Neural cell (in vitro differentiated cells): ENCODE data around the gene PKDCC.

Source experiments
- CTCF ChIP-seq: fragments of 450-650 bp; IDR thresholded peaks from 2 replicates; pipeline ENCODE4 v1.5.1; 2014; ENCODE audit warnings: antibody characterized with exemption, mild to moderate bottlenecking, moderate library complexity; ENCODE audit not compliant: poor library complexity, severe bottlenecking
- EZH2 ChIP-seq: fragments of 200-600, 300-800 bp; shearing (Covaris generic), sonication (generic); IDR thresholded peaks from 2 replicates; pipeline ENCODE4 v1.6.1; 2014; ENCODE audit warnings: antibody characterized with exemption, low read length, borderline replicate concordance, mild to moderate bottlenecking; ENCODE audit not compliant: insufficient read depth, poor library complexity, severe bottlenecking
- POLR2AphosphoS5 ChIP-seq: IDR thresholded peaks from 2 replicates; pipeline ENCODE4 v1.6.1; 2012

- TF ChIP-seq CTCF (no peak), EZH2 (no peak), POLR2AphosphoS5 (no peak)
These were observed 40.0 kb downstream of the PKDCC start for GRCh38 chr2:42087857-42088195.
